HG02798 (cell line): ENCODE measurements around the gene ASMTL.
A peak's percentile ranks its signal among the peaks of the same experiment; 100 is the strongest.
"Not testable (repeated sequence)": the region's sequence is repeated elsewhere in the genome, so short reads cannot be mapped to it uniquely, and the experiment has no call there.

ENCODE experiments used
- ATAC-seq: cut with Tn5 transposase; IDR thresholded peaks from one replicate; pipeline ENCODE4 v1.9.1; 2021; ENCODE audit warnings: mild to moderate bottlenecking; ENCODE audit not compliant: unreplicated experiment, poor library complexity

Gene ASMTL

DNA sequence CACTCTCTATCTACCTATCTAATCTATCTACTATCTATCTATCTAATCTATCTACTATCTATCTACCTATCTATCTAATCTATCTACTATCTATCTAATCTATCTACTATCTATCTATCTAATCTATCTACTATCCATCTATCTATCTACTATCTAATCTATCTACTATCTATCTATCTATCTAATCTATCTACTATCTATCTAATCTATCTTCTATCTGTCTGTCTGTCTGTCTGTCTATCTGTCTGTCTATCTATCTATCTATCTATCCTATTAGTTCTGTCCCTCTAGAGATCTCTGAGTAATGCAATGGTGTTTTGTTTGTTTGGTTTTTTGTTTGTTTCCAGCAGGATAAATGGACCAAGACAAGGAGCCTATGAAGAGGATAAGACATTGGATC is 9.4 kb upstream of the ASMTL start:
- no peak for ATAC-seq

GRCh38 chrX:1455948-1456280 is 3.2 kb upstream of the ASMTL start:
- ATAC-seq = no peak

DNA sequence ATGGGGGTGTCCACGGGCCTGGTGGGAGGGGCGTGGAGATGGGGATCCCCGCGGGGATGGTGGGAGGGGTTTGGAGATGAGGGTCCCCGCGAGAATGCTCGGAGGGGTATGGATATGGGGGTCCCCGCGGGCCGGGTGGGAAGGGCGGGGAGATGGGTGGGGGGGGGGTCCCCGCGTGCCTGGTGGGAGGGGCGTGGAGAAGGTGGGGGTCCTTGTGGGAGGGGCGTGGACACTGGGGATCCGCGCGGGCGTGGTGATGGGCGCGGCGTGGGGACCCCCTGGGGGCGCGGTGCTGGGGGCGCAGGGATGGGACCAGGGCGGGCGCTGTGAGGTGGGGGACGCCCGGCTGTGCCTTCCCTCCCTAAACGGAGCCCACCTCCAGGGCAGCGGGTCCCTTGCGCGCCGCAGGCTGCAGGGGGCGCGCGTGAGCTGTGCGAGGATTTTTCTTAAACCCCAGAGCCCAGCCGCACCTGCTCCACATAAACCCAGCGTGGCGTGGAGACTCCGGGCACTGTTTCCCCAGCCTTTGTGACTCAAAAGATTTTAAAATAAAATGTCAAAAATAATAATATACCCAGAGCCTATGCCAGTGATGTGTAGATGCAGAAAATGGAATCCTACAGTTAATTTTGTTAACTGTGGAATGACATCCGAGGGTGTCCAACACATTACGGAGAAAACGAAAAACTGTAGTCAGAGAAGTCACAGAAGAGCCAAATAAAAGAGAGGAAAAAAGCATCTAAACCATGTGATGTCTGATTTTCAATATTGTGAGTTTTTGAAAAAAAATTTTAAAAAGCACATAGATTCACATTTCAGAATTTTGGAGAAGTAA is 1.5 kb upstream of the ASMTL start:
- ATAC-seq = peak; percentile 37

GRCh38 chrX:1453395-1453783 is 680 bp upstream of the ASMTL start:
- peak; percentile 20 for ATAC-seq

GRCh38 chrX:1451661-1452515 is 821 bp downstream of the ASMTL start:
- ATAC-seq = no peak

GRCh38 chrX:1451251-1451660 is 1.5 kb downstream of the ASMTL start:
- no peak for ATAC-seq

DNA sequence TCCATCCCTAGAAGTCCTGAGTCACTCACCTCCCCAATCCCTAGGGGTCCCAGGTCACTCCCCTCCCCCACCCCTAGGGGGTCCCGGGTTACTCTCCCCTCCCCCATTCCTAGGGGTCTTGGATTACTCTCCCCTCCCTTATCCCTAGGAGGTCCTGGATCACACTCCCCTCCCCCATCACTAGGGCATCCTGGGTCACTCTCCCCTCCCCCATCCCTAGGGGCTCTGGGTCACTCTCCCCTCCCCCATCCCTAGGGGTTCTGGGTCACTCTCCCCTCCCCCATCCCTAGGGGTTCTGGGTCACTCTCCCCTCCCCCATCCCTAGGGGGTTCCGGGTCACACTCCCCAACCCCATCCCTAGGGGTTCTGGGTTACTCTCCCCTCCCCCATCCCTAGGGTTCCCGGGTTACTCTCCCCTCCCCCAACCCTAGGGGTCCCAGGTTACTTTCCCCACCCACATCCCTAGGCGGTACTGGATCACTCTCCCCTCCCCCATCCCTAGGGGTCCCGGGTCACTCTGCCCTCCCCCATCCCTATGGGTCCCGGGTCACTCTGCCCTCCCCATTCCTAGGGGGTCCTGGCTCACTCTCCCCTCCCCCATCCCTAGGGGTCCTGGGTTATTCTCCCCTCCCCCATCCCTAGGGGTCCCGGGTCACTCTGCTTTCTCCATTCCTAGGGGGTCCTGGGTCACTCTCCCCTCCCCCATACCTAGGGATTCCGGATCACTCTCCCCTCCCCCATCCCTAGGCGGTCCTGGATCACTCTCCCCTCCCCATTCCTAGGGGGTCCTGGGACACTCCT is 2.1 kb downstream of the ASMTL start:
- no peak for ATAC-seq

DNA sequence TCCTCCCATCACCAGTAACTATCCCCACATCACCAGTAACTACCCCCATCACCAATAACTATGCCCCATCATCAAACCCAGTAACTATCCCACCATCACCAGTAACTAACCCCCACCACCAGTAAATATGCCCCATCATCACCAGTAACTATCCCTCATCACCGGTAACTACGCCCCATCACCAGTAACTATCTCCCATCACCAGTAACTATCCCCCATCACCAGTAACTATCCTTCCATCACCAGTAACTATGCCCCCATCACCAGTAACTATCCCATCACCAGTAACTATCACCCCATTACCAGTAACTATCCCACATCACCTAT is 2.9 kb downstream of the ASMTL start:
- no peak for ATAC-seq

DNA sequence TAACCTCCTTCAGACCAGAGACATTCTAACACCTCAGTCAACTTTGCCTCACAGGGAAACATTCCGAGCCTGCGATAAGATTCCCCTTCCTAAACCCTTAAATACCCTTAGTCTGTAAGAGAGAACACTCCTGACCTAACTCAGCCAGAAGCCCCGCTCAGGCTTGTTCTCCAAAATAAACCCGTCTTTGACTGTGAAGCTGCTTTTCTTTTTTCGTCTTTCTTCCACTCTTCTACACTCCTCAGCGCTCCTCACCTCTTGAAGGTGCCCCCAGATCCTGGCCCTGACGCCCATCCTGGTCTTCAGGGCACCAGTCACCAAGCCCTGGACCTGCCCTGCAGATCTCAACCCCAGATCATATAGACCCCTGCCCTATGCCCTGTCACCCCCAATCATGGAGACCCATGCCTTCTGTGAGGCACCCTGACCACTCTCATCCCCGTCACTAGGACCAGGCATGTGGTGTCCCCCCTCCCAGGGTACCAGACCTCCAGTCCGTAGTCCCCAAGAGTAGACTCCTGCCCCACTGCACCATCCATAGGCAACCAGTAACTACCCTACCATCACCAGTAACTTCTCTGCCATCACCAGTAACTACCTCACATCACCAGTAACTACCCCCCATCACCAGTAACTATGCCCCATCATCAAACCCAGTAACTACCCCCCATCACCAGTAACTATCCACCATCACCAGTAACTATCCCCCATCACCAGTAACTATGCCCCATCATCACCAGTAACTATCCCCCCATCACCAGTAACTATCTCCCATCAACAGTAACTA is 3.5 kb downstream of the ASMTL start:
- ATAC-seq = no peak

GRCh38 chrX:1448573-1449001 is 4.1 kb downstream of the ASMTL start:
- not testable (repeated sequence) for ATAC-seq

GRCh38 chrX:1447969-1448572 is 4.6 kb downstream of the ASMTL start:
- ATAC-seq = not testable (repeated sequence)

GRCh38 chrX:1446984-1447968 is 5.4 kb downstream of the ASMTL start:
- ATAC-seq = not testable (repeated sequence)

DNA sequence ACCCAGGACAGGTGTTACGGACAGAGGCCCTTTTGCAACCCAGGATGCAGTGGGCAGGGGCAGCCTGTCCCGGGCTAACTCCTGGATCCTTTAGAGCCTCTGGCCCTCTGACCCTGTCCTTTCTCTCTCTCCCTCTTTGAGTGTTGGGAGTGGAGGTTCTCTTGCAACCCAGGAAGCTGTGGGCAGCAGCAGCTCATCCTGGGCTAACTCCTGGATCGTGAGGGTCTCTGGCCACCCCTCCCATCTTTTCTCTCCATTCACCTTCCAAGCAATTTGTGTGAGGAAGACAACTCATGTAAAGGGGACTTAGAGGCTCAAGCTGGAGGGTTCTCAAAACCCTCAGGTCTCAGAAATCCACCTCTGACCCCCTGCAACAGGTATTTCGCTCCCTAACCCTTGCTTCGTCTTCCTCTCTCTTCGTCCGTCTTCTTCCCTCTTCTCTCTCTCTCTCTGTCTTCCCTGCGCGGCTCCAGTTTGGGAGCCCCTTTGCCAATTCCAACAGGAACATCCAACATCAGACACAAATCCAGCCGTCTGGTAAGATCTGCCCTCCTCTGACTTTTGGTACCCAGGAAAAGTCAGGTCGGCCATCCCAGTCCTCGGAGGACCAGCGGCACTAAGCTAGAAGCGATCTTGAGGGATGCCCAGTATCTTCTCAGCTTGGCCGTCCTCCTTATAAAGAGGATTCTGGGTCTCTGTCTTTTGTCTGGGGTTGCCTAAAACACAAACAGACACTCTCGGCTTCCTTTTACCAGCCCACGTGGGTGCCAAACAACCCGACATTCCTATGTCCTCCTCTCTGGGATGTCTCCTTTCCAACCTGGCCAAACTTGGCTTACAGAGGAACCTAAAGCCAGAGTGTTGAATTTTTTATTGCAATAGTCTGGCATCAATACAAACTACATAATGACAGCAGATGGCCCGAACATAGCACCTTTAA is 7.9 kb downstream of the ASMTL start:
- ATAC-seq = no peak

GRCh38 chrX:1443496-1444075 is 9.1 kb downstream of the ASMTL start:
- no peak for ATAC-seq

GRCh38 chrX:1442724-1443367 is 9.9 kb downstream of the ASMTL start:
- ATAC-seq = no peak

- no peak for ATAC-seq
Observed at GRCh38 chrX:1442016-1442665, 10.6 kb downstream of the ASMTL start.
